ENCODE measurements around the gene FZD2.
"Not testable (repeated sequence)": the region's sequence is repeated elsewhere in the genome, so short reads cannot be mapped to it uniquely, and the experiment has no call there.

FZD2 gene

DNA sequence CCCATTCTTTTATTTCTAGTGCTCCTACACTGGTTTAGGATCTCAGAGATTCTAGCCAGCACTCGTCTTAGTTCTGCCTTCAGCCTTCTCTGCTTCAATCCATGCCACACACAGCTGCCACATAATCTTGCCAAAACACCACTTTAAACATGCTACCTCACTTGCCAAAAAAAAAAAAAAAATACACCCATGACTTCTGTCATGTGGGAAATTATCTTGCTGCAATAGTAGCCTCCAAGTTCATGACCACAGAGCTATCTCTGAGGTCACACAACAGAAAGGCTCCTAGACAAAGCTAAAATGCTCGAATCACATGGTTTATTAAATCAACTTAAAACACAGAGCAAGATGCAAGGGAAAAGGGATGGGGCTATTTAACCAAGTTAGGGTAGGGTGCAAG is 18.1 kb downstream of the FZD2 start:
- no peak for DNase-seq (ENCODE audit: low read depth in 2 of 3, low spot score in 2 of 3)

GRCh38 chr17:44578947-44579346 is 21.7 kb downstream of the FZD2 start:
- DNase-seq (ENCODE audit: low read depth in 2 of 3, low spot score in 2 of 3): no peak

DNA sequence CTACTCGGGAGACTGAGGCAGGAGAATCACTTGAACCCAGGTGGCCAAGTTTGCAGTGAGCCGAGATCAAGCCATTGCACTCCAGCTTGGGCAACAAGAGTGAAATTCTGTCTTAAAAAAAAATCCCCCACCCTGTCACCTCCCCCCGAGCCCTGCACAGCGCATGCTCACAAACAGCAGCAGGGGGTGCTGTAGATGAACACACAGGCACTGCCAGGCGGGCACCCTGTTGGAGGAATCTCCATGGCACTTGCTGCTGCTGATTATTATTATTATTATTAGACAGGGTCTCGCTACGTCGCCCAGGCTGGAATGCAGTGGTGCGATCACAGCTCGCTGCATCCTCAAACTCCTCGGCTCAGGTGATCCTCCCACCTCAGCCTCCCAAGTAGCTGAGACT is 24.6 kb downstream of the FZD2 start:
- DNase-seq (ENCODE audit: low read depth in 2 of 3, low spot score in 2 of 3): no peak

DNA sequence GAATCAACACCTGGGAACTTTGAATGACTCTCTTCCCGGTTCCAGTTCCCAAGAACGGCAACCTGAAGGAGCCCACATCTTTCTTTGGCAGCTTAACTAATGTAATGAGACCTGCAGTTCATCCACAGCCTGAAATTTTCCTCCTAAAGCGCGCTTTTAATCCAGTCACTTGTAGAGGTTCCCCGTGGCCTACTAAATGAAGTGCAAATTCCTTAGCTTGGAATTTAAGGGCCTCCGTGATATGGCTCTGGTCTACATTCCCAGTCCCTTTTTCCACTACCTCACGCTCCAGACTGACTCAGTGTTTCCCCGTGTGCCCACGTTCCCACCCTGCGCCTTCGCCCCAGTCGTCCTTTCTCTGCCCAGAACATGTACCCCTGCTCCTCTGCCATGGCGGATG is 27.2 kb downstream of the FZD2 start:
- DNase-seq (ENCODE audit: low read depth in 2 of 3, low spot score in 2 of 3): no peak

GRCh38 chr17:44585315-44585714 is 28.0 kb downstream of the FZD2 start:
- DNase-seq (ENCODE audit: low read depth in 2 of 3, low spot score in 2 of 3): no peak

DNA sequence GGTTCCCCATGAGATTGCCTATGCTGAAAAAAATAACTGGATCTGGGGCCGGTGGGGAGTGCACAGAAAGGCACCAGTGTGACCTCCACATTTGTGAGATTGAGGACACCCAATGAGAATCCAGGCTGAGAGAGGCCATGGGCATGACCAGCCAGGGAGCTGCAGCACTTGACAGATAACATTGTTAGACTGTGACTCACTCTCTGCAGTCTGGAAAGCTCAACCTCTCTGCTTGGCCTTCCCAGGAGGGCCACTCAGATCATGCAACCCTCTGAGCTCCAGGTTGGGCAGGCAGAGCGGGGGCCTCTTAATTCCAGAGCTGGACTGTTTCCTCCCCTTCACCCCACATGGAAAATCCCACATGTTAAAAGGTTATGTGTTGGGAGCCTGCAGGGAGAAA is 30.1 kb downstream of the FZD2 start:
- no peak for DNase-seq (ENCODE audit: low read depth in 2 of 3, low spot score in 2 of 3)

- DNase-seq (ENCODE audit: low read depth in 2 of 3, low spot score in 2 of 3): no peak
These were observed 32.2 kb downstream of the FZD2 start for GRCh38 chr17:44589316-44590071.

- not testable (repeated sequence) for DNase-seq (ENCODE audit: low read depth in 2 of 3, low spot score in 2 of 3)
These were observed 32.8 kb downstream of the FZD2 start for GRCh38 chr17:44590072-44590462.

GRCh38 chr17:44590762-44591161 is 33.5 kb downstream of the FZD2 start:
- DNase-seq (ENCODE audit: low read depth in 2 of 3, low spot score in 2 of 3): not testable (repeated sequence)

DNA sequence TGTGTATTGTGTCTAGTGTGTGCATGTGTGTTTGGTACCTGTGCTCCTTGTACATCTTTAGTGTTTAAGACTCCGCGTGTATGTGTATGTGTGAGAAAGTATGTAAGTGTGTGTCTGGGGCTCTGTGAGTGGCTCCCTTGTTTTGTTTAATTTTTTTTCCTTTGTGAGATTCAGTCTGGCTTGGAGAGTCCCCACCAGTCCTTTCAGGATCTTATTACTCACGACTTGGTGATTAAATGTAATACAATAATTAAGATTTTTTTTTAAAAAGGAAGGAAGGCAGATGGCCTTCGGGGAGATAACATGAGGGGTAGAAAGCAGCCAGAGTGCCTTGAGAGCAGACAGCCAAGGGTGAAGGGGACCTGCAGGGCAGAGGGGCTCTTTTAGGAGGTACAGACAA is 33.9 kb downstream of the FZD2 start:
- no peak for DNase-seq (ENCODE audit: low read depth in 2 of 3, low spot score in 2 of 3)

DNA sequence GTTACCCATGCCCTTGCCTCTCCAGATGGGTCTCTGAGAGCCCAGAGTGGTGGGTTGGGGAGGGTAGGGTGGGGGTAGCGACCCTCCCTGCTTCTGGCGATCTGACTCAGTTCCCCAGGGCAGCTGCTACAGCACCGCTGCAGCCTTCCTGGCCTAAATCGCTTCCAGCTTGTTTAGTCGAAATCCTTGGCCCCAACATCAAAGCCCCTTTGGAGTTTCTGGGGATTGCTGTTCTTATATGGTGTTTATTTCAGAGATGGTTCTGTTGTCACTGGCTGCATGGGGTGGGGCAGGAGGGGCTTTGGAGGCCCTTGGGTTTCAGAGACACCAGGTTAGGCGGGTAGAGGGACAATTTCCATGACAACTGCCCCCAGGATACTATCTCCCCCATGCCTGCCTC is 35.9 kb downstream of the FZD2 start:
- no peak for DNase-seq (ENCODE audit: low read depth in 2 of 3, low spot score in 2 of 3)

DNA sequence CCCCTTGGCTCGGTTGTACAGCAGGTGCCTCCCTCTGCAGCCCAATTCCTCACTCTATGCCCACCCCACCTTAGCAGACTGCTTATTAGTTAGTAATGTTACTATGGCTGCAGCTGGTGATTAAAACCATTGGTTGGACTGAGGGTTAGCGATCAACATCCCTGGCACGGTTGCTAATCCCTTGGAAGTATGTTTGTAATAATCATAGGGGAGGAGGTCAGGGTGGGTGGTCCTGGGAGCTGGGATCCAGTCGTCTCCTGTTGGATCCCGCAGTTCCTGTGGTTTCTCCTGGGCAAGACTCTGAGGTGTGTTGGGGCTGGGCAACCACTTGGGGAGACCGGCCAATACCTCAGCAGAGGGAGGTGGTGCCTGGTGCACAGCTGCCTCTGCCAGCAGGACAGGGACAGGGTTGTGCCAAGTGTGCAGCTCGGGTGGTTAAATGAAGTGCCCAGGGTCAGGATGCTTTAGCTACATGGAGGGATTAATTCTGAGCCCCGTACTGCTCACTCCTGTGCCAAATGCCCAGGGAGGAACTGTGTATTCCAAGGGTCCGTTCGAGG is 38.0 kb downstream of the FZD2 start:
- no peak for DNase-seq (ENCODE audit: low read depth in 2 of 3, low spot score in 2 of 3)

GRCh38 chr17:44598329-44598728 is 41.0 kb downstream of the FZD2 start:
- DNase-seq (ENCODE audit: low read depth in 2 of 3, low spot score in 2 of 3): no peak

GRCh38 chr17:44598932-44599297 is 41.6 kb downstream of the FZD2 start:
- DNase-seq (ENCODE audit: low read depth in 2 of 3, low spot score in 2 of 3): no peak

GRCh38 chr17:44599298-44600175 is 42.3 kb downstream of the FZD2 start:
- DNase-seq (ENCODE audit: low read depth in 2 of 3, low spot score in 2 of 3): no peak

- DNase-seq (ENCODE audit: low read depth in 2 of 3, low spot score in 2 of 3): no peak
These were observed 44.3 kb downstream of the FZD2 start for GRCh38 chr17:44601539-44601938.

GRCh38 chr17:44601973-44602372 is 44.7 kb downstream of the FZD2 start:
- DNase-seq (ENCODE audit: low read depth in 2 of 3, low spot score in 2 of 3): no peak

DNA sequence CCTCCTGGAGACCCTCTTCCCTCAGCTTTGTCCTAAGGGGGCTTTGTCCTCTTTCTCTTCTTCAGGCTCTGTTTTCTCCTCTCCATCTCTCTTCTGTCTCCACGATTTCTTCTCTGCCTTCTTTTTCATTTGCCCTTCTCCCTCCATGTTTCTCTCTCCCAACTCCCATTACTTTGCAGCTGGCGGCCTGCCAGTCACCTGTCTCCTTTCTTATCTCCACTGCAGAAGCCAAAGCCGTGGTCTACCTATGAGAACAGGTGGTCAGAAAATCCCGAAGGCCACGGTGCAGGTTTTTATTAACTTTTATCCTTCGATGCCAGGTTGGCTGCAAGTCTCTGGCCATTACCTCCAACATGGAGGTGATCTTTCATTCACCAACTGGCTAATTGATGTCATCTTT is 45.1 kb downstream of the FZD2 start:
- no peak for DNase-seq (ENCODE audit: low read depth in 2 of 3, low spot score in 2 of 3)

DNA sequence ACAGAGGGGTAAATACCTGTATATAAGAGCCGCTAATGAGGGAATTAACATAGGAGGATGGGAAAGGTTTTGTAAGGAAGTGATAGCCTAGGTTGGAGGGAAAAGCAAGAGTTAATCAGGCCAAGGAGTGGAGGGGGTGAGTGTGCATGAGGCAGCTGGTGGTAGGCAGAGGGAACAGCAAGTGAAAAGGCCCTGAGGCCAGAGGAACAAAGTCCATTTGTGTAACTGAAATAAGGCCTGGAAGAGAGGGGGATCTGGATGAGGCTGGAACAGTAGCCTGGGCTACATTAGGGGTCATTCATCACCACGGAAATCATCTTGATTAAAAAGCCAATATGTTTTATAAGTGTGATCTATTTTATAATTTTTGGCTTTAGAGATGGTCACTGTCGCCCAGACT is 45.7 kb downstream of the FZD2 start:
- DNase-seq (ENCODE audit: low read depth in 2 of 3, low spot score in 2 of 3): no peak

- DNase-seq (ENCODE audit: low read depth in 2 of 3, low spot score in 2 of 3): no peak
These were observed 47.0 kb downstream of the FZD2 start for GRCh38 chr17:44604116-44604761.

GRCh38 chr17:44604768-44605485 is 47.6 kb downstream of the FZD2 start:
- DNase-seq (ENCODE audit: low read depth in 2 of 3, low spot score in 2 of 3): no peak
